Measurements from ENCODE around the gene PLCXD3. TPM values are rescaled to one million over a fixed set of nuclear protein-coding genes. Genes with fewer than 3 reads are reported as not detected.

The PLCXD3 gene
- polyA plus RNA-seq, 4 donors = 0.14 to 0.61 (median 0.42) TPM

GRCh38 chr5:41416336-41416735 is 94.1 kb downstream of the PLCXD3 start:
- no peak for DNase-seq (ENCODE audit: low read depth in 4 of 4, low spot score in 3 of 4)

GRCh38 chr5:41415242-41415641 is 95.2 kb downstream of the PLCXD3 start:
- no peak for DNase-seq (ENCODE audit: low read depth in 4 of 4, low spot score in 3 of 4)

DNA sequence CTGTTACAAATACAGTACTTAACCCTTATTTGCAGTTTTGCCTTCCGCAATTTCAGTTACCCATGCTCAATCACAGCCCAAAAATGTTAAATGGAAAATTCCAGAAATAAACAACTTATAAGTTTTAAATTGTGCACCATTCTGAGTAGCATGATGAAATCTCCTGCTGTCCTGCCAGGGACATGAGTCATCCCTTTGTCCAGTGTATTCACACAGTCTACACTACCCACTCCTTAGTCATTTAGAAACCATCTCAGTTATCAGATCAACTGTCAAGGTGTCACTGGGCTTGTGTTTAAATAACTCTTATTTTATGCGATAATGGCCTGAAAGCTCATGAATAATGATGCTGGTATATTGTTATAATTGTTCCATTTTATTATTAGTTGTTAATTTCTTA is 95.8 kb downstream of the PLCXD3 start:
- DNase-seq (ENCODE audit: low read depth in 4 of 4, low spot score in 3 of 4) = no peak

- no peak for DNase-seq (ENCODE audit: low read depth in 4 of 4, low spot score in 3 of 4)
These were observed 97.3 kb downstream of the PLCXD3 start for GRCh38 chr5:41413074-41413473.

GRCh38 chr5:41412496-41412895 is 97.9 kb downstream of the PLCXD3 start:
- no peak for DNase-seq (ENCODE audit: low read depth in 4 of 4, low spot score in 3 of 4)

DNA sequence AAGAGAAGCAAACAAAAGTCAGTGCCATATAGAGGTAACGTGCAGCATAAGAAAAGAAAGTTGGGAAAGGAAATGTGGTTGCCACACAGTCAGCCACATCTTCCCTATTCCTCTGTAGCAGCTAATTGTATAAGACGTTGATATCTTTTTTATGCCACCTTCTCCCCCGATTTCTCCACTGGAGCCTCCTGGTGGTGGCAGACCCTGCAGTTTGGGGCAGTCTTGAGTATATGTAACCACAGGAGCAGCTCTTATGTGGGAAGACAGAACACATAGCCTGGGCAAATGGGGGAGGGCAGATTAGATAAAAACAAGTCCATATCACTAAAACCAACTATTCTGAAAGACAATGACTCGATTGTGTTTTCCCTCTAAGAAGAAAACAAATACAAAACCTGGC is 99.7 kb downstream of the PLCXD3 start:
- no peak for DNase-seq (ENCODE audit: low read depth in 4 of 4, low spot score in 3 of 4)

DNA sequence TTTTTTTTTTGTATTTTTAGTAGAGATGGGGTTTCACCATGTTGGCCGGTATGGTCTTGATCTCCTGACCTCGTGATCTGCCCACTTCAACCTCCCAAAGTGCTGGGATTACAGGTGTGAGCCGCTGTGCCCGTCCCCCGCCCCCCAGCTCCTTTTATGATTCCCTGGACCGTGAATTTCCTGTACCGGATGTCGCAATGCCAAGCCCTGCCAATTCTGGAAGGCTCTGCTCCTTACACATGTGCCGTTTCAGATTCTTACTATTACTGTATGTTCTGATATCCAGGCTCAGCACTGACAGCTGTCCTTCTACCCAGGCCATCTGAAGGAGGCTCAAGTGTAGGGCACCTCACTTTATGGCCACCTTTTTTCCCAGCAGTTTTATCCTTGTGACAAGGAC is 100.1 kb downstream of the PLCXD3 start:
- no peak for DNase-seq (ENCODE audit: low read depth in 4 of 4, low spot score in 3 of 4)

GRCh38 chr5:41408676-41409443 is 101.5 kb downstream of the PLCXD3 start:
- no peak for DNase-seq (ENCODE audit: low read depth in 4 of 4, low spot score in 3 of 4)

GRCh38 chr5:41406936-41407335 is 103.5 kb downstream of the PLCXD3 start:
- no peak for DNase-seq (ENCODE audit: low read depth in 4 of 4, low spot score in 3 of 4)

DNA sequence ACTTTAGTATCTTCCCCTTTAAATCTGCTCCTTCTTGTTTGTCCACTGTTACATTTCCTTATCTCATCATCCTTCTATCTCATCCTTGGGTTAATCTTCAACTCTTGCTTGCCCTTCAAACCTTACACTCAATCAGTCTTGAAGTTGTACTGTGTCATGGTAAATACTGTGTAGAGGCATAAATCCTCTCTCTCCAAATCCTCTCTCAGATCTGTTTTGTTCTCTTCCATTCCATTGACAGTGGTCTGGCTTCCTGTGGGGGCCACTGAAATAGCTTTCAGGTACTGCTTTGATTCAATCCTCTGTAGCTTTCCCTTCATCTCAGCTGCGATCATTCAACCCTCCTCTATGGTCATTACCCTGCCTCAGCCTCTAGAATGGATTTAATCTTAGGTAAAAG is 104.0 kb downstream of the PLCXD3 start:
- DNase-seq (ENCODE audit: low read depth in 4 of 4, low spot score in 3 of 4) = no peak

DNA sequence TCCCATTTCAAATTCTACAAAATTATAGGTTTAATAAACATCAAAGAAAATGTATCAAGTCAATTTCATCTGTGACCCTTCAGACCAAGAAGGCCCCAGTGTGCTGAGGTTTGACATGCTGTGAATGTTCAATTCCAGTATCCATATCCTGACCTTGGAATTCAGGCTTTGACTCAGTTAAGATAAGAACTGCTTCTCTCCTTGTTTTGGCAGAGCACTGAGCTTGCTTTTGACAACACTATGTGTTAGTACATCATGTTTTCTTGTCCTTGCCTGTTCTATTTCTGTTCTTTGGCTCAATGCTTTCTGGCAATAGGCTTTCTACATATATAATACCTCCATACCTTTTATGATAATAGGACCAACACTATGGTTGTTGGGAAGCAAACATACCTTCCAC is 105.6 kb downstream of the PLCXD3 start:
- no peak for DNase-seq (ENCODE audit: low read depth in 4 of 4, low spot score in 3 of 4)

DNA sequence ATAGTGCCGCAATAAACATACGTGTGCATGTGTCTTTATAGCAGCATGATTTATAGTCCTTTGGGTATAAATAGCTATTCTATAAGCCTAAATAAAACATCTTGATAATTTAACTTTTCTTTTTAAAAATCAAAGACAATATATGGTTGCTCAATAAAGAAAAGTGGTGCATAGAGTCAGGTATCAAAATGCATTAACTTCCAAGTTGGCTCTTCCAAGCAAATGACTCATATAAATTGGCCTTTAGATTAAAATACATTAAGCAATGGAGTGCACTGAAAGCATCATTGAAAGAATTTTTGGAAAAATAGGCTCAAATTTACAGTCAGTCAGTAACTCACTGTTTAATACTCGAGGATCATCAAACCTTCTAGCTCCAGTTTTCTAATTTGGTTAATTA is 106.6 kb downstream of the PLCXD3 start:
- no peak for DNase-seq (ENCODE audit: low read depth in 4 of 4, low spot score in 3 of 4)

DNA sequence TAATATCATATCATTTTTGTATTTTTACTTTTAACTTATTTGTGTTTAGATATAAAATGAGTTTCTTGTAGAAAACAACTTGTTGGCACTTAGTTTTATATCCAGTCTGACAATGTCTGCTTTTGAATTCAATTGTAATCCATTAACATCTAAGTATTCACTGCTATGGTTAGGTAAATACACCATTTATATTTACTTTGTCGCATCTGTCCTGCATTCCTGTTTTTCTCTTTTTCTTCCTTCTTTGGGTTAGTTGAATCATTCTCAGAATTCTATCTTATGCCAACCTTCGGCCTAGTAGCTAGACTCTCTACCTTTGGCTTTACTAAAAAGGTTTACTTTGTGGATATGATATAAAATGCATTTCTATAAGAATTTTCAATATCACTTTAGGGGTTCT is 107.6 kb downstream of the PLCXD3 start:
- DNase-seq (ENCODE audit: low read depth in 4 of 4, low spot score in 3 of 4) = no peak

GRCh38 chr5:41399839-41400238 is 110.6 kb downstream of the PLCXD3 start:
- no peak for DNase-seq (ENCODE audit: low read depth in 4 of 4, low spot score in 3 of 4)

DNA sequence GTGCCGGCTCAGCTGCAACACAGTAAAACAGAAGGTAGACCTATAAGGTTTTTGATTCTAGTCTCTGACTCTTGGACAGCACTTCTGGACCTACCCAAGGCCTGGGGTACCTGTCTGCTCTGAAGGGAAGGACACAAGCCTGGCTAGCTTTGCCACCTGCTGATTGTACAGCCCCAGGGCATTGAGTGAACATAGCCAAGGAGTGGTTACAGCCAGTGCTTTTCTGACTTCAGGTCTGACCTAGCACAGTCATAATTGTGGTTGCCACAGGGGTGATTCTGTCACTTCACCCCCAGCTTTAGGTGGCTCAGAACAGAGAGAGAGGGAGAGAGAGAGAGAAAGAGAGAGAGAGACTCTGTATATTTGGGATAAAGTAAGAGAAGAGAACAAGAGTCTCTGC is 118.4 kb downstream of the PLCXD3 start:
- no peak for DNase-seq (ENCODE audit: low read depth in 4 of 4, low spot score in 3 of 4)

- DNase-seq (ENCODE audit: low read depth in 4 of 4, low spot score in 3 of 4) = no peak
These were observed 135.8 kb downstream of the PLCXD3 start for GRCh38 chr5:41374631-41375030.

GRCh38 chr5:41373230-41373629 is 137.2 kb downstream of the PLCXD3 start:
- DNase-seq (ENCODE audit: low read depth in 4 of 4, low spot score in 3 of 4) = no peak

DNA sequence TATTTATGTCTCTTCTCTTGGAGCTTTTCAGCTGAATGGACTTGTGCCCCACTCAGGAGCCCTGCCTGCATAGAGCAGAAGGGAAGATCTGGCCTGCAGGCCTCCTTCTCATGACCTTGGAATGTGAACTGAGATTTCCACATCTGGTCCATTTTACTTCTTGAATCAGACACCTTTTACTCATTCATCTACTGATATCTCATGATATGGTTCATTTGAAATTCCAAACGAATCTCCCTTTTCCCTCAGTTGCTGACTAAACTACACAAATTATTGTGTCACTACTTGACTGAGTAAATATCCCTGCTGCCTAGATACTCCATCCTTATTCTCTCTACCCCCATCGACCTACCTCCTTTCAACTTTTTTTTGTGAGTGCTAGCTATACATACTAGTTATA is 138.7 kb downstream of the PLCXD3 start:
- DNase-seq (ENCODE audit: low read depth in 4 of 4, low spot score in 3 of 4) = no peak

GRCh38 chr5:41370482-41370881 is 139.9 kb downstream of the PLCXD3 start:
- no peak for DNase-seq (ENCODE audit: low read depth in 4 of 4, low spot score in 3 of 4)

DNA sequence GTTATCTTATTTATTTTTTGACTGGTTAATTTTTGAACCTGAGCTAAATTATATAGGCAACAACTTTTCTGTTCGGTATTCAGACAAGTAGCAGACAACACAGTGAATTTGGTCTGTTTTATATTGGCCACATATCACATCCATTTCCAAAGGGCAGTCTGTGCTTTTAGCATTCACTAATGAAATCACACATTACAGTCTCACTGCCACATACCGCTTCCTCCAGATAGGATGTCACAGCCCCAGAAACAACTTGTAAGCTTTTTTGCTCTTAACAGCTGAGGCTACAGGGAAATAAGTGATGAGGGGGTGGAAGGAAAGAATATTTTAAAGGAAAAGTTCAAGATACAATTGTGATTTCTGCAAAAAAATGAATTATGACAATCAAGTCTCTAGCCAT is 140.6 kb downstream of the PLCXD3 start:
- no peak for DNase-seq (ENCODE audit: low read depth in 4 of 4, low spot score in 3 of 4)

DNA sequence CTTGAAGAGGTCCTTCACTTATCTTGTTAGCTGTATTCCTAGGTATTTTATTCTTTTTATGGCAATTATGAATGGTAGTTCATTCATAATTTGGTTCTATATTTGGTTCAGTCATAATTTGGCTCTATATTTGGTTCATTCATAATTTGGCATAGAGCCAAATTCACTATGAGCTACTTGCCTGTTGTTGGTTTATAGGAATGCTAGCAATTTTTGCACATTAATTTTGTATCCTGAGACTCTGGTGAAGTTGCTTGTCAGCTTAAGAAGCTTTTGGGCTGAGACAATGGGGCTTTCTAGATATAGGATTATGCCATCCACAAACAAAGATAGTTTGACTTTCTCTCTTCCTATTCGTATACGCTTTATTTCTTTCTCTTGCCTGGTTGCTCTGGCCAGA is 142.2 kb downstream of the PLCXD3 start:
- no peak for DNase-seq (ENCODE audit: low read depth in 4 of 4, low spot score in 3 of 4)

- no peak for DNase-seq (ENCODE audit: low read depth in 4 of 4, low spot score in 3 of 4)
These were observed 145.0 kb downstream of the PLCXD3 start for GRCh38 chr5:41365369-41365768.

DNA sequence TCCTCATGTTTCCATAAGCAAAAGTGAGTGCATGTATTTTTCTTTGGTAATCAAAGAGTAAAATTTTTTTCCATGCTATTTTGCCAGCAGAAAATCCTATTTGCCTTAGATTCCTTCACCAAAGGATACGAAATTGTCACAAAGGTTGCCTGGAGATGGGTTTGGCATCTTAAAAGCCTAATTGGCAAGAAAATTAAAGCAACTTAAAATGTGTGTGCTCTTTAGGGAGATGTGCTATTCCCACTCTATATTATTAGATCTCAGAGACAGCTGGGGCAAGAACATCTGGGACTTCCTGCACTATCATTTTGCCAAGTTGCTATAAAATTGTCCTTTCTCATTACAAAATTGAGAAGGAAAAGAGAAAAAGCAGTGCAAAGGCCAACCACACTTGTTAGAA is 146.1 kb downstream of the PLCXD3 start:
- DNase-seq (ENCODE audit: low read depth in 4 of 4, low spot score in 3 of 4) = no peak

Measured in left renal pelvis (tissue), 4 donors.